Astrocyte of the cerebellum (primary cell): Measurements from ENCODE around the gene SETD1B.
A peak's percentile ranks its signal among the peaks of the same experiment; 100 is the strongest.
"Not testable (repeated sequence)": the region's sequence is repeated elsewhere in the genome, so short reads cannot be mapped to it uniquely, and the experiment has no call there.

Experiments used
- DNase-seq: peaks from one replicate; pipeline ENCODE4 v3.0.0-alpha.2; 2011; ENCODE audit warnings: low read depth
- H3K4me3 ChIP-seq: 2 replicates; pipeline ENCODE4 v1.5.1; 2011; ENCODE audit warnings: mild to moderate bottlenecking, low read depth, low read length, moderate library complexity
- in situ Hi-C: cut with HindIII; loops from 2 replicates; pipeline ENCODE4 v1.10.0; 2017; ENCODE audit warnings: low sequenced_read_pairs
- TF ChIP-seq, protein P1 (sequence below): IDR thresholded peaks from 2 replicates; pipeline ENCODE4 v1.5.1; 2012; ENCODE audit warnings: low read length, low read depth, moderate library complexity, mild to moderate bottlenecking; ENCODE audit errors: missing control alignments

SETD1B gene

GRCh38 chr12:121872546-121873215, 68.9 kb downstream of the SETD1B start:
- DNase-seq: peak; percentile 47
- H3K4me3 ChIP-seq: no peak overlapping the region
- TF ChIP-seq, protein P1, sequence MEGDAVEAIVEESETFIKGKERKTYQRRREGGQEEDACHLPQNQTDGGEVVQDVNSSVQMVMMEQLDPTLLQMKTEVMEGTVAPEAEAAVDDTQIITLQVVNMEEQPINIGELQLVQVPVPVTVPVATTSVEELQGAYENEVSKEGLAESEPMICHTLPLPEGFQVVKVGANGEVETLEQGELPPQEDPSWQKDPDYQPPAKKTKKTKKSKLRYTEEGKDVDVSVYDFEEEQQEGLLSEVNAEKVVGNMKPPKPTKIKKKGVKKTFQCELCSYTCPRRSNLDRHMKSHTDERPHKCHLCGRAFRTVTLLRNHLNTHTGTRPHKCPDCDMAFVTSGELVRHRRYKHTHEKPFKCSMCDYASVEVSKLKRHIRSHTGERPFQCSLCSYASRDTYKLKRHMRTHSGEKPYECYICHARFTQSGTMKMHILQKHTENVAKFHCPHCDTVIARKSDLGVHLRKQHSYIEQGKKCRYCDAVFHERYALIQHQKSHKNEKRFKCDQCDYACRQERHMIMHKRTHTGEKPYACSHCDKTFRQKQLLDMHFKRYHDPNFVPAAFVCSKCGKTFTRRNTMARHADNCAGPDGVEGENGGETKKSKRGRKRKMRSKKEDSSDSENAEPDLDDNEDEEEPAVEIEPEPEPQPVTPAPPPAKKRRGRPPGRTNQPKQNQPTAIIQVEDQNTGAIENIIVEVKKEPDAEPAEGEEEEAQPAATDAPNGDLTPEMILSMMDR: no peak
- in situ Hi-C loops: no loop called here

GRCh38 chr12:121873216-121873569, 69.4 kb downstream of the SETD1B start:
- TF ChIP-seq, protein P1: no peak
- in situ Hi-C loops: no loop called here
- no peak for DNase-seq
- no peak overlapping the region for H3K4me3 ChIP-seq

GRCh38 chr12:121874071-121874470, 70.3 kb downstream of the SETD1B start:
- in situ Hi-C loops: no loop called here
- H3K4me3 ChIP-seq: no peak overlapping the region
- no peak for DNase-seq
- TF ChIP-seq, protein P1: no peak

DNA sequence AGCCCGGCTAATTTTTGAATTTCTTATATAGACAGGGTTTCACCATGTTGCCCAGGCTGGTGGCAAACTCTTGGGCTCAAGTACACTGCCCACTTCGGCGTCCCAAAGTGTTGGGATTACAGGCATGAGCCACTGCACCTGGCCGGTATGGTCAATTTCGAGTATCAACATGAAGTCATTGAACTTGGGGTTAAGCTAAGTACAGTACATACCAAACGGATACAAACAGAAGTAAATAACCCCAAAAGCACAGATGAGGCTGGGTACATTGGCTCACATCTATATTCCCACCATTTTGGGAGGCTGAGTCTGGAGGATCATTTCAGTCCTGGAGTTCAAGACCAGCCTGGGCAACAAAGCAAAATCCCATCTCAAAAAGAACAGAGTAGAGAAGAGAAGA, 71.8 kb downstream of the SETD1B start:
- no peak for DNase-seq
- H3K4me3 ChIP-seq: no peak overlapping the region
- in situ Hi-C loops: no loop called here
- TF ChIP-seq, protein P1: no peak

DNA sequence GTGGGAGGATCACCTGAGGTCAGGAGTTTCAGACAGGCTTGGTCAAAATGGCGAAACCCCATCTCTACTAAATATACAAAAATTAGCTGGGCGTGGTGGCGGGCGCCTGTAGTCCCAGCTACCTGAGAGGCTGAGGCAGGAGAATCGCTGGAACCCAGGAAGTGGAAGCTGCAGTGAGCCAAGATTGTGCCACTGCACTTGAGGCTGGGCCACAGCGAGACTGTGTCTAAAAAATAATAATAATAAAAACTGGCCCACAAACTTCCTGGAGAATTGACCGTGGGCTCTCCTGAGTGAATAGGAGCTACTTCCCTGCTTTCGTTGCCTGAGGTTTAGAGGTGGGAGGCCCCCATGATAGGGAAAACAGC, 72.3 kb downstream of the SETD1B start:
- H3K4me3 ChIP-seq, in situ Hi-C loops, DNase-seq: not testable (repeated sequence)
